A549 (cell line): ENCODE results near the gene SERPINE3. TPM values are rescaled to one million over a fixed set of nuclear protein-coding genes. Genes with fewer than 3 reads are reported as not detected.

Experiments
- ATAC-seq, 2 experiments: fragments of 200-7000 bp in 1 of 2; fragments of >200 bp in 1 of 2; cut with Nextera tagmentation in 1 of 2; cut with Tn5 transposase in 1 of 2; 3 replicates each; pipeline versions ENCODE4 v1.8.0 to v1.9.1; 2018 to 2020; ENCODE audit warnings: mild to moderate bottlenecking in 1 of 2, moderate library complexity in 1 of 2
- CTCF ChIA-PET: fragments of 300-600 bp; sonication (Branson Sonifier 250); formaldehyde crosslinking; extraction: SDS; loops from one replicate; lab custom pipeline; 2021; ENCODE audit warnings: antibody characterized with exemption, inconsistent platforms; lab: Yijun Ruan, JAX
- POLR2A ChIA-PET: fragments of 350-600 bp; formaldehyde crosslinking; extraction: SDS; loops from one replicate; lab custom pipeline; 2021; ENCODE audit warnings: antibody characterized with exemption, inconsistent platforms; lab: Yijun Ruan, JAX
- DNase-seq, 2 experiments: peaks; one replicate each; pipeline versions ENCODE4 v3.0.0 to v3.0.0-alpha.2; 2011 to 2016; ENCODE audit warnings: low read depth in 1 of 2, low spot score in 1 of 2
- FAIRE-seq: peaks from 2 replicates; lab custom pipeline; 2011; peaks lifted over from hg19 to GRCh38; lab: Jason Lieb, UNC
- H3K27ac ChIP-seq, 2 experiments: fragments of >200 bp; sonication (Bioruptor Twin); formaldehyde crosslinking; 3 replicates each; pipeline ENCODE4 v1.5.1; 2016 to 2017
- H3K4me1 ChIP-seq: fragments of >200 bp; sonication (Bioruptor Twin); formaldehyde crosslinking; 3 replicates; pipeline ENCODE4 v1.6.1; 2016
- H3K4me2 ChIP-seq: fragments of >200 bp; sonication (Bioruptor Twin); formaldehyde crosslinking; 3 replicates; pipeline ENCODE4 v1.6.1; 2016
- H3K4me3 ChIP-seq: fragments of >200 bp; sonication (Bioruptor Twin); formaldehyde crosslinking; 3 replicates; pipeline ENCODE4 v1.5.1; 2016
- H3K9me3 ChIP-seq: fragments of >200 bp; sonication (Bioruptor Twin); formaldehyde crosslinking; 3 replicates; pipeline ENCODE4 v1.6.1; 2016
- CBX2 ChIP-seq: fragments of 200-600 bp; sonication (generic); IDR thresholded peaks from 2 replicates; pipeline ENCODE4 v1.6.1; 2016; ENCODE audit warnings: low read depth, mild to moderate bottlenecking, borderline replicate concordance
- FOSB ChIP-seq: fragments of 250-450 bp; sonication (Bioruptor Pico); IDR thresholded peaks from 2 replicates; pipeline ENCODE4 v1.5.0; 2020; ENCODE audit warnings: mild to moderate bottlenecking, moderate library complexity
- GATA3 ChIP-seq: IDR thresholded peaks from 2 replicates; pipeline ENCODE4 v1.6.1; 2012; ENCODE audit warnings: borderline replicate concordance
- HDAC2 ChIP-seq: fragments of 200-600 bp; sonication (generic); IDR thresholded peaks from 2 replicates; pipeline ENCODE4 v1.6.1; 2016
- HEYL ChIP-seq: fragments of 250-450 bp; sonication (Bioruptor Pico); IDR thresholded peaks from 2 replicates; pipeline ENCODE4 v1.8.0; 2021; ENCODE audit warnings: mild to moderate bottlenecking, moderate library complexity
- HMGXB4 ChIP-seq: fragments of 250-450 bp; sonication (Bioruptor Pico); IDR thresholded peaks from 2 replicates; pipeline ENCODE4 v1.5.0; 2021; ENCODE audit warnings: mild to moderate bottlenecking, moderate library complexity, borderline replicate concordance
- HOXB13 ChIP-seq: fragments of 250-450 bp; sonication (Bioruptor Pico); IDR thresholded peaks from 2 replicates; pipeline ENCODE4 v1.5.0; 2020; ENCODE audit warnings: low read depth, mild to moderate bottlenecking, moderate library complexity
- HOXB5 ChIP-seq: fragments of 250-450 bp; sonication (Bioruptor Pico); IDR thresholded peaks from 2 replicates; pipeline ENCODE4 v1.5.0; 2020; ENCODE audit warnings: mild to moderate bottlenecking, moderate library complexity
- JUNB ChIP-seq: fragments of >200 bp; sonication (Bioruptor Twin); formaldehyde crosslinking; IDR thresholded peaks from 2 replicates; pipeline ENCODE4 v1.6.1; 2016
- KDM1A ChIP-seq: fragments of 200-600 bp; sonication (generic); IDR thresholded peaks from 2 replicates; pipeline ENCODE4 v1.6.1; 2016; ENCODE audit warnings: low read depth, mild to moderate bottlenecking
- MAZ ChIP-seq: fragments of 150-350 bp; IDR thresholded peaks from 2 replicates; pipeline ENCODE4 v1.6.1; 2014; ENCODE audit warnings: antibody characterized with exemption, low read depth, low read length, borderline replicate concordance
- NFE2L2 ChIP-seq: fragments of 150-350 bp; conservative IDR thresholded peaks from 2 replicates; pipeline ENCODE4 v1.6.1; 2014; ENCODE audit warnings: low read length
- NPAS2 ChIP-seq: fragments of 250-450 bp; sonication (Bioruptor Pico); IDR thresholded peaks from 2 replicates; pipeline ENCODE4 v1.8.0; 2022; ENCODE audit warnings: mild to moderate bottlenecking, moderate library complexity, borderline replicate concordance
- PHF8 ChIP-seq: fragments of 200-600 bp; sonication (generic); IDR thresholded peaks from 2 replicates; pipeline ENCODE4 v1.6.1; 2016; ENCODE audit warnings: low read depth, mild to moderate bottlenecking, antibody characterized with exemption, moderate library complexity, borderline replicate concordance
- POLR2AphosphoS2 ChIP-seq: conservative IDR thresholded peaks from 2 replicates; pipeline ENCODE4 v1.6.1; 2012; ENCODE audit warnings: low read length, improper control_type of control experiment, inconsistent platforms
- RAD21 ChIP-seq, 2 experiments: fragments of >200 bp in 1 of 2; sonication (Bioruptor Twin) in 1 of 2; formaldehyde crosslinking in 1 of 2; IDR thresholded peaks in 1 of 2; conservative IDR thresholded peaks in 1 of 2; 2 replicates in 1 of 2; 3 replicates in 1 of 2; pipeline ENCODE4 v1.6.1; 2012 to 2018; ENCODE audit warnings: inconsistent platforms in 1 of 2
- RCOR1 ChIP-seq: fragments of 150-350 bp; IDR thresholded peaks from 2 replicates; pipeline ENCODE4 v1.6.1; 2014; ENCODE audit warnings: antibody characterized with exemption, low read length, low read depth
- TFCP2L1 ChIP-seq: fragments of 250-450 bp; sonication (Bioruptor Pico); IDR thresholded peaks from 2 replicates; pipeline ENCODE4 v1.5.0; 2021; ENCODE audit warnings: mild to moderate bottlenecking
- ZFP36 ChIP-seq: fragments of 450-650 bp; IDR thresholded peaks from 2 replicates; pipeline ENCODE4 v1.6.1; 2014; ENCODE audit warnings: borderline replicate concordance; ENCODE audit not compliant: partially characterized antibody
- ZNF302 ChIP-seq: fragments of 250-450 bp; sonication (Bioruptor Pico); IDR thresholded peaks from 2 replicates; pipeline ENCODE4 v1.9.0; 2021; ENCODE audit warnings: inconsistent platforms, mild to moderate bottlenecking, moderate library complexity
- ZSCAN20 ChIP-seq: fragments of 250-450 bp; sonication (Bioruptor Pico); IDR thresholded peaks from 2 replicates; pipeline ENCODE4 v1.8.0; 2022; ENCODE audit warnings: mild to moderate bottlenecking, moderate library complexity
- WGBS: methylation state at CpG from one replicate; pipeline ENCODE4 v1.1.6; 2017; ENCODE audit errors: missing lambda C conversion rate; 5-methylcytosine and 5-hydroxymethylcytosine counted together
- polyA plus RNA-seq, 4 experiments: library from polyadenylated mRNA; depleted of rRNA in 3 of 4; stranded (reverse); fragments of >200 nt; fragmentation: RNase III in 1 of 4; extraction: RNeasy Plus Mini Kit Qiagen cat#74134 plus additional on column Dnase treatment in 1 of 4; gene quantifications; 2 replicates in 3 of 4; 3 replicates in 1 of 4; pipeline ENCODE4 v1.2.3, GENCODE V29; 2011 to 2017
- TF ChIP-seq, protein P1 (sequence below): IDR thresholded peaks from 2 replicates; pipeline ENCODE4 v1.6.1; 2012
- TF ChIP-seq, protein P2 (sequence below): fragments of 200-600 bp; sonication (generic); IDR thresholded peaks from 2 replicates; pipeline ENCODE4 v1.6.1; 2016; ENCODE audit warnings: antibody characterized with exemption, mild to moderate bottlenecking, moderate library complexity
- TF ChIP-seq, protein P3 (sequence below): IDR thresholded peaks from 2 replicates; pipeline ENCODE4 v1.6.1; 2012

The SERPINE3 gene
- polyA plus RNA-seq, 2 of the 4 experiments (the other 2 are of a cell fraction) = 0.09 TPM; not detected in 1

DNA sequence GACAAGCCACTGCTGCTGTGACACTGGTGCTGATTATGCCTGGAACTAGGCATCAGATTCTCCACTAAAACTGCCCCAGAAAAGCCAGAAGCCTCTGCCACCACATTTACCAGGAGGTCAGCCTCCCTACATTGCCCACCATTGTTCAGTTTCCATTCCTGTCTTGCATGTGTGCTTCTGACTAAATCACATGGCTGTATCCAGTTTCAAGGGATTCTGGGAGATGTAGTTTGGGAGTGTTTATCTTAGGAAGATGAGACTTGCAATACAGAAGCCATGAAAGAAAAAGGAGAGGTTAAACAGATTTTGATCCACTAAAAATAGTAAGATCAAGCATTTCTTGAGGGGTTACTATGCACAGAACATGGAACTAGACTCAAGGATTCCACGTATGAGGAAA is 40.7 kb upstream of the SERPINE3 start:
- peak in 1 of 2 experiments; percentile 4 for DNase-seq
- FAIRE-seq = no peak
- H3K27ac ChIP-seq = no peak overlapping the region
- TF ChIP-seq HEYL (CRISPR knock-in tag) = no peak
- TF ChIP-seq, protein P1, sequence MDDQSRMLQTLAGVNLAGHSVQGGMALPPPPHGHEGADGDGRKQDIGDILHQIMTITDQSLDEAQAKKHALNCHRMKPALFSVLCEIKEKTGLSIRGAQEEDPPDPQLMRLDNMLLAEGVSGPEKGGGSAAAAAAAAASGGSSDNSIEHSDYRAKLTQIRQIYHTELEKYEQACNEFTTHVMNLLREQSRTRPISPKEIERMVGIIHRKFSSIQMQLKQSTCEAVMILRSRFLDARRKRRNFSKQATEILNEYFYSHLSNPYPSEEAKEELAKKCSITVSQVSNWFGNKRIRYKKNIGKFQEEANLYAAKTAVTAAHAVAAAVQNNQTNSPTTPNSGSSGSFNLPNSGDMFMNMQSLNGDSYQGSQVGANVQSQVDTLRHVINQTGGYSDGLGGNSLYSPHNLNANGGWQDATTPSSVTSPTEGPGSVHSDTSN = no peak
- TF ChIP-seq, protein P2, sequence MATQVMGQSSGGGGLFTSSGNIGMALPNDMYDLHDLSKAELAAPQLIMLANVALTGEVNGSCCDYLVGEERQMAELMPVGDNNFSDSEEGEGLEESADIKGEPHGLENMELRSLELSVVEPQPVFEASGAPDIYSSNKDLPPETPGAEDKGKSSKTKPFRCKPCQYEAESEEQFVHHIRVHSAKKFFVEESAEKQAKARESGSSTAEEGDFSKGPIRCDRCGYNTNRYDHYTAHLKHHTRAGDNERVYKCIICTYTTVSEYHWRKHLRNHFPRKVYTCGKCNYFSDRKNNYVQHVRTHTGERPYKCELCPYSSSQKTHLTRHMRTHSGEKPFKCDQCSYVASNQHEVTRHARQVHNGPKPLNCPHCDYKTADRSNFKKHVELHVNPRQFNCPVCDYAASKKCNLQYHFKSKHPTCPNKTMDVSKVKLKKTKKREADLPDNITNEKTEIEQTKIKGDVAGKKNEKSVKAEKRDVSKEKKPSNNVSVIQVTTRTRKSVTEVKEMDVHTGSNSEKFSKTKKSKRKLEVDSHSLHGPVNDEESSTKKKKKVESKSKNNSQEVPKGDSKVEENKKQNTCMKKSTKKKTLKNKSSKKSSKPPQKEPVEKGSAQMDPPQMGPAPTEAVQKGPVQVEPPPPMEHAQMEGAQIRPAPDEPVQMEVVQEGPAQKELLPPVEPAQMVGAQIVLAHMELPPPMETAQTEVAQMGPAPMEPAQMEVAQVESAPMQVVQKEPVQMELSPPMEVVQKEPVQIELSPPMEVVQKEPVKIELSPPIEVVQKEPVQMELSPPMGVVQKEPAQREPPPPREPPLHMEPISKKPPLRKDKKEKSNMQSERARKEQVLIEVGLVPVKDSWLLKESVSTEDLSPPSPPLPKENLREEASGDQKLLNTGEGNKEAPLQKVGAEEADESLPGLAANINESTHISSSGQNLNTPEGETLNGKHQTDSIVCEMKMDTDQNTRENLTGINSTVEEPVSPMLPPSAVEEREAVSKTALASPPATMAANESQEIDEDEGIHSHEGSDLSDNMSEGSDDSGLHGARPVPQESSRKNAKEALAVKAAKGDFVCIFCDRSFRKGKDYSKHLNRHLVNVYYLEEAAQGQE = no peak
- no peak for TF ChIP-seq JUNB
- no peak for TF ChIP-seq PHF8
- TF ChIP-seq TFCP2L1 (CRISPR knock-in tag) = no peak
- no peak for TF ChIP-seq FOSB (CRISPR knock-in tag)
- TF ChIP-seq, all 56 proteins: peak for 0
- ChIA-PET CTCF (interaction anchor here (1.2 to 4.9 kb wide), 3 partner anchors 13 to 187 kb away, joined by 3 to 29 read pairs (median 3); no protein-coding TSS in a partner anchor), POLR2A (no interaction called here)
- H3K4me3 ChIP-seq = no peak overlapping the region
- H3K4me1 ChIP-seq = no peaks in the 10 kb centered on the region
- H3K4me2 ChIP-seq = no peak overlapping the region
- ATAC-seq = no peak
- WGBS = 69% methylated on average over 1 of the region's 1 CpG
- no peaks in the 10 kb centered on the region for H3K9me3 ChIP-seq

- ATAC-seq (no peak), DNase-seq (no peak), FAIRE-seq (no peak)
- H3K4me1 ChIP-seq = no peaks in the 10 kb centered on the region
- ChIA-PET POLR2A (no interaction called here), CTCF (interaction anchor here (1.6 kb wide), 1 partner anchor 17 kb away, joined by 5 read pairs; no protein-coding TSS in a partner anchor)
- no peak overlapping the region for H3K4me2 ChIP-seq
- WGBS = 53% methylated on average over 1 of the region's 2 CpGs
- no peak overlapping the region for H3K4me3 ChIP-seq
- TF ChIP-seq HOXB5 (CRISPR knock-in tag) (no peak), HMGXB4 (CRISPR knock-in tag) (no peak), ZNF302 (CRISPR knock-in tag) (no peak), POLR2AphosphoS2 (no peak), NFE2L2 (no peak), CBX2 (no peak), KDM1A (no peak), NPAS2 (CRISPR knock-in tag) (no peak), HDAC2 (no peak), RCOR1 (no peak), MAZ (no peak), ZSCAN20 (CRISPR knock-in tag) (no peak), ZFP36 (no peak), RAD21 (conservative IDR thresholded peaks at IDR 0.05 in 1 of 2, IDR thresholded peaks at IDR 0.05 in 1 of 2) (no peak), HOXB13 (CRISPR knock-in tag) (no peak), HEYL (CRISPR knock-in tag) (no peak), JUNB (no peak), GATA3 (no peak)
- TF ChIP-seq, protein P3, sequence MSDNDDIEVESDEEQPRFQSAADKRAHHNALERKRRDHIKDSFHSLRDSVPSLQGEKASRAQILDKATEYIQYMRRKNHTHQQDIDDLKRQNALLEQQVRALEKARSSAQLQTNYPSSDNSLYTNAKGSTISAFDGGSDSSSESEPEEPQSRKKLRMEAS = no peak
- TF ChIP-seq, protein P2 = no peak
- H3K27ac ChIP-seq = no peak overlapping the region
- no peaks in the 10 kb centered on the region for H3K9me3 ChIP-seq
These were observed 36.4 kb upstream of the SERPINE3 start for GRCh38 chr13:51303063-51303552.
